Kidney (tissue), 14 donors: ENCODE results near the gene LRCOL1. TPM values are rescaled to one million over a fixed set of nuclear protein-coding genes. Genes with fewer than 3 reads are reported as not detected.

Experiments used
- DNase-seq, 5 donors: peaks; one replicate each; pipeline ENCODE4 v3.0.0-alpha.2; 2013 to 2020
- FAIRE-seq: peaks from 2 replicates; lab custom pipeline; 2012; peaks lifted over from hg19 to GRCh38; lab: Jason Lieb, UNC
- H3K27ac ChIP-seq, 2 donors: one replicate each; pipeline ENCODE4 v1.7.0; 2013; ENCODE audit warnings: low read depth in 2 of 2, low read length in 2 of 2, inconsistent platforms in 1 of 2
- H3K27me3 ChIP-seq: one replicate; pipeline ENCODE4 v1.7.1; 2013; ENCODE audit warnings: low read length, inconsistent platforms; ENCODE audit not compliant: control insufficient read depth, insufficient read depth
- H3K36me3 ChIP-seq, 3 donors: one replicate each; pipeline versions ENCODE4 v1.7.0 to v1.7.1; 2013; ENCODE audit warnings: low read length in 3 of 3, control low read depth in 1 of 3, inconsistent platforms in 1 of 3; ENCODE audit not compliant: insufficient read depth in 3 of 3, control insufficient read depth in 2 of 3
- H3K4me1 ChIP-seq, 3 donors: one replicate each; pipeline versions ENCODE4 v1.7.0 to v1.7.1; 2013; ENCODE audit warnings: low read length in 3 of 3, inconsistent platforms in 1 of 3, low read depth in 1 of 3; ENCODE audit not compliant: control insufficient read depth in 2 of 3, insufficient read depth in 2 of 3
- H3K4me3 ChIP-seq, 3 donors: one replicate each; pipeline versions ENCODE4 v1.7.0 to v1.8.1; 2013; ENCODE audit warnings: low read length in 3 of 3, control low read depth in 1 of 3, inconsistent platforms in 1 of 3
- H3K9ac ChIP-seq, 3 donors: one replicate each; pipeline versions ENCODE4 v1.7.0 to v1.7.1; 2013; ENCODE audit warnings: low read length in 3 of 3, control low read depth in 1 of 3, inconsistent platforms in 1 of 3
- H3K9me3 ChIP-seq, 3 donors: one replicate each; pipeline versions ENCODE4 v1.7.0 to v1.7.1; 2013; ENCODE audit warnings: low read length in 3 of 3, control low read depth in 1 of 3, inconsistent platforms in 1 of 3; ENCODE audit not compliant: control insufficient read depth in 2 of 3, insufficient read depth in 1 of 3
- intact Hi-C: fragments of 100-400 bp; cut with DNase I; formaldehyde crosslinking; loops from one replicate; pipeline ENCODE4 v1.11.1; 2022
- polyA plus RNA-seq: library from polyadenylated mRNA; stranded (reverse); fragments of 350-450 nt; fragmentation: Illumina TruSeq; extraction: RNeasy Lipid Tissue Mini Kit (QIAGEN cat#74804); gene quantifications from one replicate; pipeline ENCODE4 v1.2.3, GENCODE V29; 2014; ENCODE audit warnings: low read depth, low replicate concordance; ENCODE audit not compliant: insufficient read depth
- total RNA-seq: library from RNA; stranded (reverse); fragmentation: NEBNext Ultra II Directional; extraction: Animal tissue kit (Norgen Biotek cat#: 25700); gene quantifications from one replicate; pipeline ENCODE4 v1.2.1, GENCODE V29; 2021
- TF ChIP-seq, protein P1 (sequence below): IDR thresholded peaks from 3 replicates; pipeline ENCODE4 v1.5.1; 2012; ENCODE audit warnings: mild to moderate bottlenecking, moderate library complexity, borderline replicate concordance; ENCODE audit not compliant: insufficient read depth; ENCODE audit errors: extremely low read depth
- donor health status: control.
- donor health status: control.
- donor health status: control.
- donor health status: control.
- donor health status: control.
- donor health status: DM: yes; HTN: yes; CAD: no.
- donor health status: Normal renal cell carcinoma (clear cell type).

LRCOL1 gene
- total and polyA plus RNA-seq, 2 donors from 2014 or later: 1.0 to 1.8 TPM

DNA sequence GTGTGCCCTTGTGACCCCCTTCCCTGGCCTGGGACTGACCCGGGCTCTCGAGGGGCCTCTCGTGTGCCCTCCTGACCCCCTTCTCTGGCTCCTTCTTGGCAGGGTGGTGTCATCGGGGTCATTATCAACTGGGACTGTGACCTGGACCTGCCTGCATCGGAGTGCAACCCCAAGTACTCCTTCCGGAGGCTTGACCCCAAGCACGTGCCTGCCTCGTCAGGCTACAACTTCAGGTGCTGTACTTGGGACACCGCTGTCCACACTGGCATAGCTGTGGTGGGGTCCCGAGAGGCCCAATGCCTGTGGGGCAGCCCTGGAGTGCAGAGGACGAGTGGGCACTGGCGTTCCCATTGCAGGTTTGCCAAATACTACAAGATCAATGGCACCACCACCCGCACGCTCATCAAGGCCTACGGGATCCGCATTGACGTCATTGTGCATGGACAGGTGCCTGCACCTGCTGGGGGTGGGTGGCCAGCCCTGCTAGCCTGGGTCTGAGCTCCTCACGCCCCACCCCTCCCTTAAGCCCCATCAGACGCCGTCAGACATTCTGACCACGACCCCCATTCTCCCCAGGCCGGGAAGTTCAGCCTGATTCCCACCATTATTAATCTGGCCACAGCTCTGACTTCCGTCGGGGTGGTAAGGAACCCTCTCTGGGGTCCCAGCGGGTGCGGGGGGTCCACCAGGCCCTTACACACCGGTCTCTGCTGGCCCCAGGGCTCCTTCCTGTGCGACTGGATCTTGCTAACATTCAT lies 10.7 kb upstream of the LRCOL1 start:
- Histone ChIP-seq H3K27me3 (peaks cover 9% of the 10 kb centered on the region), H3K27ac (no peak overlapping the region), H3K36me3 (no peaks in the 10 kb centered on the region), H3K9me3 (peaks cover 0 to 5% (median 0%) of the 10 kb centered on the region in 3 donors), H3K4me1 (peaks cover 0 to 4% (median 3%) of the 10 kb centered on the region in 3 donors), H3K9ac (no peak overlapping the region), H3K4me3 (no peak overlapping the region)
- TF ChIP-seq, protein P1, sequence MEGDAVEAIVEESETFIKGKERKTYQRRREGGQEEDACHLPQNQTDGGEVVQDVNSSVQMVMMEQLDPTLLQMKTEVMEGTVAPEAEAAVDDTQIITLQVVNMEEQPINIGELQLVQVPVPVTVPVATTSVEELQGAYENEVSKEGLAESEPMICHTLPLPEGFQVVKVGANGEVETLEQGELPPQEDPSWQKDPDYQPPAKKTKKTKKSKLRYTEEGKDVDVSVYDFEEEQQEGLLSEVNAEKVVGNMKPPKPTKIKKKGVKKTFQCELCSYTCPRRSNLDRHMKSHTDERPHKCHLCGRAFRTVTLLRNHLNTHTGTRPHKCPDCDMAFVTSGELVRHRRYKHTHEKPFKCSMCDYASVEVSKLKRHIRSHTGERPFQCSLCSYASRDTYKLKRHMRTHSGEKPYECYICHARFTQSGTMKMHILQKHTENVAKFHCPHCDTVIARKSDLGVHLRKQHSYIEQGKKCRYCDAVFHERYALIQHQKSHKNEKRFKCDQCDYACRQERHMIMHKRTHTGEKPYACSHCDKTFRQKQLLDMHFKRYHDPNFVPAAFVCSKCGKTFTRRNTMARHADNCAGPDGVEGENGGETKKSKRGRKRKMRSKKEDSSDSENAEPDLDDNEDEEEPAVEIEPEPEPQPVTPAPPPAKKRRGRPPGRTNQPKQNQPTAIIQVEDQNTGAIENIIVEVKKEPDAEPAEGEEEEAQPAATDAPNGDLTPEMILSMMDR: no peak
- intact Hi-C loops: no loop called here
- FAIRE-seq: no peak
- peak in 2 of 5 donors; percentile 53 to 55 for DNase-seq

GRCh38 chr12:132620113-132620898 lies 9.9 kb upstream of the LRCOL1 start:
- Histone ChIP-seq H3K9ac (no peak overlapping the region), H3K4me3 (no peak overlapping the region), H3K27me3 (peaks cover 9% of the 10 kb centered on the region), H3K4me1 (peaks cover 0 to 4% (median 3%) of the 10 kb centered on the region in 3 donors), H3K36me3 (no peaks in the 10 kb centered on the region), H3K27ac (no peak overlapping the region), H3K9me3 (peaks cover 0 to 5% (median 0%) of the 10 kb centered on the region in 3 donors)
- TF ChIP-seq, protein P1: no peak
- intact Hi-C loops: no loop called here
- FAIRE-seq: no peak
- peak in 1 of 5 donors; percentile 51 for DNase-seq

DNA sequence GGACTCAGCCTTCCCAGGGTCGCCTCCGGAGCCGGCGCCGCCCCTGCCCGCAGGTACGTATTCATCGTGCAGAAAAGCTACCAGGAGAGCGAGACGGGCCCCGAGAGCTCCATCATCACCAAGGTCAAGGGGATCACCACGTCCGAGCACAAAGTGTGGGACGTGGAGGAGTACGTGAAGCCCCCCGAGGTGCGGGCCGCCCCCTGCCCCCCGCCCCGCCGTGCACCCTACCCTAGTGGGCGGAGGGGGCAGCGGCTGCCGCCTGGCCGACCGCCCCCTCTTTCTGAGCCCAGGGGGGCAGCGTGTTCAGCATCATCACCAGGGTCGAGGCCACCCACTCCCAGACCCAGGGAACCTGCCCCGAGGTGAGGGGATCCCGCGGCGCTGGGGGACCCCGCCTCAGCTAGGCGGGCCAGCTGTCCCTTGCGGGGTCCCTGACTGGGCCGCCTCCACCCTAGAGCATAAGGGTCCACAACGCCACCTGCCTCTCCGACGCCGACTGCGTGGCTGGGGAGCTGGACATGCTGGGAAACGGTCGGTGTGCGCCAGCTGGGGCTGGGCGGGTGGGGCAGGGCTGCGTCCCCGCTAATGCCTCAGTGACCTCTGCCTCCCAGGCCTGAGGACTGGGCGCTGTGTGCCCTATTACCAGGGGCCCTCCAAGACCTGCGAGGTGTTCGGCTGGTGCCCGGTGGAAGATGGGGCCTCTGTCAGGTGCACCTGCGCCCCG lies 9.2 kb upstream of the LRCOL1 start:
- Histone ChIP-seq H3K9ac (no peak overlapping the region), H3K27ac (no peak overlapping the region), H3K9me3 (peaks cover 0 to 5% (median 0%) of the 10 kb centered on the region in 3 donors), H3K4me1 (peaks cover 0 to 4% (median 3%) of the 10 kb centered on the region in 3 donors), H3K36me3 (no peaks in the 10 kb centered on the region), H3K27me3 (peaks cover 9% of the 10 kb centered on the region), H3K4me3 (no peak overlapping the region)
- intact Hi-C loops: loop anchor here (10.0 kb wide), 1 partner anchor 205 kb away; no protein-coding TSS in a partner anchor
- TF ChIP-seq, protein P1: no peak
- FAIRE-seq (no peak), DNase-seq (peak in 2 of 5 donors; percentile 60 to 64)
